GM23338 (cell line): ENCODE measurements around the gene MT1F. TPM values are rescaled to one million over a fixed set of nuclear protein-coding genes. Genes with fewer than 3 reads are reported as not detected.

ENCODE experiments used
- polyA plus RNA-seq: library from polyadenylated mRNA; unstranded; fragments of >200 nt; fragmentation: Nextera tagmentation; extraction: Ambion mirVana; gene quantifications from 2 replicates; pipeline ENCODE4 v1.2.1, GENCODE V29; 2016
- total RNA-seq: library from RNA; depleted of rRNA; stranded (reverse); fragments of >200 nt; shearing (Covaris generic); gene quantifications from 2 replicates; pipeline ENCODE4 v1.2.3, GENCODE V29; 2014; rRNA removed

The MT1F gene
- total and polyA plus RNA-seq, 2 experiments from 2014 or later, result 7.4 to 107 TPM

Other genes starting within 250 kb of the MT1F start
- gene AMFR, start 232.4 kb upstream of the MT1F start, total RNA-seq, result 41.1 and 52.9 TPM in 2 replicates
- 9.0 and 10.7 TPM in 2 replicates for gene AMFR, start 232.4 kb upstream of the MT1F start, polyA plus RNA-seq
- gene NUDT21, start 206.6 kb upstream of the MT1F start, total RNA-seq, result 132 and 151 TPM in 2 replicates
- 81.5 and 83.4 TPM in 2 replicates for gene NUDT21, start 206.6 kb upstream of the MT1F start, polyA plus RNA-seq
- gene OGFOD1, start 206.4 kb upstream of the MT1F start, total RNA-seq, result 60.0 and 76.3 TPM in 2 replicates
- gene OGFOD1, start 206.4 kb upstream of the MT1F start, polyA plus RNA-seq, result 63.9 and 74.5 TPM in 2 replicates
- gene BBS2, start 137.9 kb upstream of the MT1F start, total RNA-seq, result 19.7 and 25.2 TPM in 2 replicates
- gene BBS2, start 137.9 kb upstream of the MT1F start, polyA plus RNA-seq, result 11.4 and 13.7 TPM in 2 replicates
- not detected in 2 replicates for gene MT4, start 92.9 kb upstream of the MT1F start, total RNA-seq
- gene MT4, start 92.9 kb upstream of the MT1F start, polyA plus RNA-seq, result not detected in 2 replicates
- gene MT3, start 68.4 kb upstream of the MT1F start, total RNA-seq, result not detected in 2 replicates
- gene MT3, start 68.4 kb upstream of the MT1F start, polyA plus RNA-seq, result not detected in 2 replicates
- gene MT2A, start 49.4 kb upstream of the MT1F start, total RNA-seq, result 8.9 and 13.9 TPM in 2 replicates
- gene MT2A, start 49.4 kb upstream of the MT1F start, polyA plus RNA-seq, result 243 and 267 TPM in 2 replicates
- gene MT1E, start 32.2 kb upstream of the MT1F start, total RNA-seq, result 13.9 and 31.0 TPM in 2 replicates
- 121 and 133 TPM in 2 replicates for gene MT1E, start 32.2 kb upstream of the MT1F start, polyA plus RNA-seq
- 1.1 TPM in 1 of 2 replicates, not detected in the other for gene MT1M, start 25.3 kb upstream of the MT1F start, total RNA-seq
- 4.7 and 6.1 TPM in 2 replicates for gene MT1M, start 25.3 kb upstream of the MT1F start, polyA plus RNA-seq
- gene MT1A, start 19.3 kb upstream of the MT1F start, total RNA-seq, result not detected in 2 replicates
- 1.6 and 2.5 TPM in 2 replicates for gene MT1A, start 19.3 kb upstream of the MT1F start, polyA plus RNA-seq
- gene MT1B, start 6.1 kb upstream of the MT1F start, total RNA-seq, result not detected in 2 replicates
- gene MT1B, start 6.1 kb upstream of the MT1F start, polyA plus RNA-seq, result not detected in 2 replicates
- 176 and 184 TPM in 2 replicates for gene MT1G, start 10.1 kb downstream of the MT1F start, total RNA-seq
- gene MT1G, start 10.1 kb downstream of the MT1F start, polyA plus RNA-seq, result 1,014 and 1,104 TPM in 2 replicates
- 52.3 and 54.5 TPM in 2 replicates for gene MT1H, start 11.9 kb downstream of the MT1F start, total RNA-seq
- gene MT1H, start 11.9 kb downstream of the MT1F start, polyA plus RNA-seq, result 425 and 442 TPM in 2 replicates
- 187 and 293 TPM in 2 replicates for gene MT1X, start 24.5 kb downstream of the MT1F start, total RNA-seq
- 942 and 1,099 TPM in 2 replicates for gene MT1X, start 24.5 kb downstream of the MT1F start, polyA plus RNA-seq
- gene NUP93, start 72.2 kb downstream of the MT1F start, total RNA-seq, result 166 and 187 TPM in 2 replicates
- gene NUP93, start 72.2 kb downstream of the MT1F start, polyA plus RNA-seq, result 139 and 144 TPM in 2 replicates
- gene SLC12A3, start 207.2 kb downstream of the MT1F start, total RNA-seq, result not detected in 2 replicates
- gene SLC12A3, start 207.2 kb downstream of the MT1F start, polyA plus RNA-seq, result not detected in 2 replicates